Astrocyte of the spinal cord (primary cell): ENCODE measurements around the gene TOP2A.
"Not testable (repeated sequence)": the region's sequence is repeated elsewhere in the genome, so short reads cannot be mapped to it uniquely, and the experiment has no call there.

Experiments used
- DNase-seq: peaks from one replicate; pipeline ENCODE4 v3.0.0; 2011; ENCODE audit warnings: low read depth, low spot score
- H3K4me3 ChIP-seq: 2 replicates; pipeline ENCODE4 v1.5.1; 2011; ENCODE audit warnings: low read depth, mild to moderate bottlenecking, low read length, moderate library complexity
- CTCF ChIP-seq: IDR thresholded peaks from 2 replicates; pipeline ENCODE4 v1.5.1; 2012; ENCODE audit warnings: low read depth, mild to moderate bottlenecking, low read length, inconsistent platforms
- in situ Hi-C: cut with HindIII; loops from 2 replicates; pipeline ENCODE4 v1.10.0; 2017; ENCODE audit warnings: low sequenced_read_pairs

TOP2A gene

GRCh38 chr17:40372031-40372430, 45.7 kb downstream of the TOP2A start:
- no peak overlapping the region for H3K4me3 ChIP-seq
- TF ChIP-seq CTCF = no peak
- no peak for DNase-seq
- in situ Hi-C loops = no loop called here

GRCh38 chr17:40371261-40371929, 46.3 kb downstream of the TOP2A start:
- H3K4me3 ChIP-seq = no peak overlapping the region
- no peak for TF ChIP-seq CTCF
- no peak for DNase-seq
- in situ Hi-C loops = no loop called here

- in situ Hi-C loops = loop anchor here (10.0 kb wide), 1 partner anchor 65 kb away; the partner anchor contains the start of gene RARA
- DNase-seq = no peak
- no peak for TF ChIP-seq CTCF
- no peak overlapping the region for H3K4me3 ChIP-seq
Measured at GRCh38 chr17:40369923-40370322, 47.8 kb downstream of the TOP2A start.

- in situ Hi-C loops = loop anchor here (10.0 kb wide), 1 partner anchor 63 kb away; the partner anchor contains the start of gene RARA
- H3K4me3 ChIP-seq, DNase-seq: not testable (repeated sequence)
Measured at GRCh38 chr17:40367728-40368127, 50.0 kb downstream of the TOP2A start.

GRCh38 chr17:40366861-40367518, 50.7 kb downstream of the TOP2A start:
- H3K4me3 ChIP-seq = no peak overlapping the region
- TF ChIP-seq CTCF = no peak
- in situ Hi-C loops = loop anchor here (10.0 kb wide), 1 partner anchor 62 kb away; the partner anchor contains the start of gene RARA
- no peak for DNase-seq

GRCh38 chr17:40366076-40366860, 51.4 kb downstream of the TOP2A start:
- H3K4me3 ChIP-seq = no peak overlapping the region
- TF ChIP-seq CTCF = no peak
- in situ Hi-C loops = loop anchor here (10.0 kb wide), 1 partner anchor 61 kb away; the partner anchor contains the start of gene RARA
- DNase-seq = no peak
